ENCODE data around the gene RASL10B. TPM values are rescaled to one million over a fixed set of nuclear protein-coding genes. Genes with fewer than 3 reads are reported as not detected.
"Not testable (repeated sequence)": the region's sequence is repeated elsewhere in the genome, so short reads cannot be mapped to it uniquely, and the experiment has no call there.

Gene RASL10B
- total RNA-seq, 1 donor from 2014 or later: 20.1 TPM

DNA sequence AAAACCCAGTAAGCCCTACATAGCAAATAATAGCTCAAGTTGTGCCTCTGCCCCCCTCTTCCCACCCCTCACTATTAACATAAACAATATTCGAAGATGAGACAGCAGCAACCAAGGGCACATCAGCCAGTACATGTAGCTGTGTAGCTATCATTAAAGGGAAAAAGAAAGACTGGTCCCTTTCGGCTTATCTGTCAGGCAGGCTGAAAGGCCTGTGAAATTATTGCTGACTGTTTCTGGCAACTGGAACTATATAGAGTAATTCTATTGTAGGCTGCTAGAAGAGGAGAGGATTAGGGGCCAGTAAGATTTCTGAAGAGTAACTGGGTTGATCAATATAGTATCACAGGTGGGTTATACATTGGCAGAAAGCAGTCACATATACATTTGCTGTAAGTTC is 36.5 kb upstream of the RASL10B start:
- no peak overlapping the region for H3K27ac Mint-ChIP-seq
- H3K4me1 Mint-ChIP-seq: peaks cover 3% of the 10 kb centered on the region
- peaks cover 18% of the 10 kb centered on the region for H3K36me3 Mint-ChIP-seq
- H3K27me3 Mint-ChIP-seq (ENCODE audit: low read depth): no peaks in the 10 kb centered on the region
- H3K4me3 Mint-ChIP-seq: no peak overlapping the region
- DNase-seq (ENCODE audit: low spot score in 2 of 2, unreplicated experiment in 2 of 2): no peak
- TF ChIP-seq, protein P1, sequence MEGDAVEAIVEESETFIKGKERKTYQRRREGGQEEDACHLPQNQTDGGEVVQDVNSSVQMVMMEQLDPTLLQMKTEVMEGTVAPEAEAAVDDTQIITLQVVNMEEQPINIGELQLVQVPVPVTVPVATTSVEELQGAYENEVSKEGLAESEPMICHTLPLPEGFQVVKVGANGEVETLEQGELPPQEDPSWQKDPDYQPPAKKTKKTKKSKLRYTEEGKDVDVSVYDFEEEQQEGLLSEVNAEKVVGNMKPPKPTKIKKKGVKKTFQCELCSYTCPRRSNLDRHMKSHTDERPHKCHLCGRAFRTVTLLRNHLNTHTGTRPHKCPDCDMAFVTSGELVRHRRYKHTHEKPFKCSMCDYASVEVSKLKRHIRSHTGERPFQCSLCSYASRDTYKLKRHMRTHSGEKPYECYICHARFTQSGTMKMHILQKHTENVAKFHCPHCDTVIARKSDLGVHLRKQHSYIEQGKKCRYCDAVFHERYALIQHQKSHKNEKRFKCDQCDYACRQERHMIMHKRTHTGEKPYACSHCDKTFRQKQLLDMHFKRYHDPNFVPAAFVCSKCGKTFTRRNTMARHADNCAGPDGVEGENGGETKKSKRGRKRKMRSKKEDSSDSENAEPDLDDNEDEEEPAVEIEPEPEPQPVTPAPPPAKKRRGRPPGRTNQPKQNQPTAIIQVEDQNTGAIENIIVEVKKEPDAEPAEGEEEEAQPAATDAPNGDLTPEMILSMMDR (IDR thresholded peaks at IDR 0.05; ENCODE audit: unreplicated experiment): no peak
- no peaks in the 10 kb centered on the region for H3K9me3 Mint-ChIP-seq

DNA sequence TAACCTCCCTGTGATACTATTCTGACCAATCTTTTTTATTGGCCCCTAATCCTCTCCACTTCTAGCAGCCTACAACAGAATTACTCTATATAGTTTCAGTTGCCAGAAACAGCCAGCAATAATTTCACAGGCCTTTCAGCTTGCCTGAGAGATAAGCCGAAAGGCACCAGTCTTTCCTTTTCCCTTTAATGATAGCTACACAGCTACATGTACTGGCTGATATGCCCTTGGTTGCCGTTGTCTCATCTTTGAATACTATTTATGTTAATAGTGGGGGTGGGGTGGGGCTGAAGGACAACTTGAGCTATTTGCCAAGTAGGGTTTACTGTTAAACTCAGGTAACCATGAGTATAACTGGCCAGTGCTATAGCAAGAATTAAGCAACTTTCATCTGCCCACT is 35.8 kb upstream of the RASL10B start:
- TF ChIP-seq, protein P1 (IDR thresholded peaks at IDR 0.05; ENCODE audit: unreplicated experiment): no peak
- H3K27me3 Mint-ChIP-seq (ENCODE audit: low read depth): no peaks in the 10 kb centered on the region
- H3K4me1 Mint-ChIP-seq: peaks cover 5% of the 10 kb centered on the region
- H3K27ac Mint-ChIP-seq: no peak overlapping the region
- H3K36me3 Mint-ChIP-seq: peaks cover 11% of the 10 kb centered on the region
- no peak for DNase-seq (ENCODE audit: low spot score in 2 of 2, unreplicated experiment in 2 of 2)
- no peak overlapping the region for H3K4me3 Mint-ChIP-seq
- no peaks in the 10 kb centered on the region for H3K9me3 Mint-ChIP-seq

DNA sequence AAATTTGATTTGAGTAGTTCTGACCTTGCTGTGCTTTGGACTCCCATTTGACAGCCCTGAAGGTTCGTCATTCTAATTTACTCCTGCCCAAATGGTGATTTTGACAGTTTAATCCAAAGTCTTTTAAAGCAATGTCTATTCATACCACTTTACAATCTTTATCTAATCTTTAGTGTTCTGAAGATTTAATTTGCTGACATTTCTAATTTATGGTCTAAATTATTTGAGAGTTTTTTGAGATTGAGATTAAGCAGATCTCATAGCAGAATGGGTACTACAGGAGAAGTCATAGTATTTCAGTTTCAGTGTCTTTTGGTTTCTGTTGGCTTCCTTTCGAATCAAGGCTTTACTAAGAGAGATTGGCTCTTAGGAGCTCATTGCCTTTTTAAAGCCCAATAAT is 32.6 kb upstream of the RASL10B start:
- Mint-ChIP-seq H3K27ac (no peak overlapping the region), H3K27me3 (ENCODE audit: low read depth) (no peaks in the 10 kb centered on the region), H3K4me3 (no peak overlapping the region), H3K4me1 (peaks cover 5% of the 10 kb centered on the region), H3K9me3 (no peaks in the 10 kb centered on the region), H3K36me3 (peaks cover 7% of the 10 kb centered on the region)
- DNase-seq (ENCODE audit: low spot score in 2 of 2, unreplicated experiment in 2 of 2): no peak
- TF ChIP-seq, protein P1 (IDR thresholded peaks at IDR 0.05; ENCODE audit: unreplicated experiment): no peak

DNA sequence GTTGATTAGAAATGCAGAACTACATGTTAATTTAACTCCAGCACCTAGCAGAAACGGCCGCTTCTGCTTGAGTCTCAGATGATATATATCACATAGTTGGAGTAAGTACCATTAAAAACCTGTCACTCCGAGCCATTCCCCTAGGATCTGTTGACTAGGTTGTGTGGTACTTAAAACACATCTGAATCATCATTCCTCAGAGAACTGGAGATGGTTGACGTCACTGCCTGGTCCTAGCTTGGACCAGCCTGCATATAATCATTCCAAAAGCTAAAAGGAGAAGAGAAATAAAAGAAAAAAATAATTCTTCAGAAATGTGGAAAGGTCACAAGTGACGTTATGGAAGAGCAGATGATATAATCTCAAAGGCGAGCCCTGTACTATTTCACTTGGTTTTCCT is 31.3 kb upstream of the RASL10B start:
- TF ChIP-seq, protein P1 (IDR thresholded peaks at IDR 0.05; ENCODE audit: unreplicated experiment): no peak
- Mint-ChIP-seq H3K27me3 (ENCODE audit: low read depth) (no peaks in the 10 kb centered on the region), H3K27ac (no peak overlapping the region), H3K4me1 (peaks cover 5% of the 10 kb centered on the region), H3K4me3 (no peak overlapping the region), H3K36me3 (peaks cover 6% of the 10 kb centered on the region), H3K9me3 (no peaks in the 10 kb centered on the region)
- DNase-seq (ENCODE audit: low spot score in 2 of 2, unreplicated experiment in 2 of 2): no peak

DNA sequence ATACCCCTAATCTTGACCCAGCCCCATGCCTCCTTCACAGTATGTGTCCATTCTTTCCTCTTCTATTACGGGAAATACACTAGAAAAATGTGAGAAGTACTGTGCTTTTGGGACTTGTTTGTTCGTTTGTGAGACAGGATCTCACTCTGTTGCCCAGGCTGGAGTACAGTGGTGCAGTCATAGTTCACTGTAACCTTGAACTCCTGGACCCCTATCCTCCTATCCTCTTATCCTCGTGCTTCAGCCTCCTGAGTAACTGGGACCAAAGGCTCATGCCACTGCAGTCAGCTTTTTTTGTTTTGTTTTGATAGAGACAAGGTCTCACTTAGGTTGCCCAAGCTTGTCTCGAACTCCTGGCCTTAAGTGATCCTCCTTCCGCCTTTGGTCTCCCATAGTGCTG is 29.9 kb upstream of the RASL10B start:
- H3K4me1 Mint-ChIP-seq: peaks cover 5% of the 10 kb centered on the region
- peaks cover 3% of the 10 kb centered on the region for H3K36me3 Mint-ChIP-seq
- no peak for DNase-seq (ENCODE audit: low spot score in 2 of 2, unreplicated experiment in 2 of 2)
- H3K4me3 Mint-ChIP-seq: no peak overlapping the region
- H3K27me3 Mint-ChIP-seq (ENCODE audit: low read depth): no peaks in the 10 kb centered on the region
- H3K9me3 Mint-ChIP-seq: no peaks in the 10 kb centered on the region
- no peak overlapping the region for H3K27ac Mint-ChIP-seq
- TF ChIP-seq, protein P1 (IDR thresholded peaks at IDR 0.05; ENCODE audit: unreplicated experiment): no peak

DNA sequence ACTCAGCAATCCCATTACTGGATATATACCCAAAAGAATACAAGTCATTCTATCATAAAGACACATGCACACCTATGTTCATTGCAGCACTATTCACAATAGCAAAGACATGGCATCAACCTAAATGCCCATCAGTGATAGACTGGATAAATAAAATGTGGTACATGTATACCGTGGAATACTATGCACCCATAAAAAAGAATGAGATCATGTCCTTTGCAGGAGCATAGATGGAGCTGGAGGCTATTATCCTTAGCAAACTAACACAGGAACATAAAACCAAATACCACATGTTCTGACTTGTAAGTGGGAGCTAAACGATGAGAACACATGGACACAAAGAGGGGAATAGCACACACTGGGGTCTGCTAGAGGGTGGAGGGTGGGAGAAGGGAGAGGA is 28.1 kb upstream of the RASL10B start:
- H3K4me3 Mint-ChIP-seq; DNase-seq (ENCODE audit: low spot score in 2 of 2, unreplicated experiment in 2 of 2); H3K27ac Mint-ChIP-seq; H3K9me3 Mint-ChIP-seq; H3K27me3 Mint-ChIP-seq (ENCODE audit: low read depth); H3K36me3 Mint-ChIP-seq: not testable (repeated sequence)
- peaks cover 12% of the 10 kb centered on the region for H3K4me1 Mint-ChIP-seq

Measured in mesothelial cell of epicardium (in vitro differentiated cells).